PC-3 (cell line): ENCODE results near the gene GLB1L3.

Experiments used
- EZH2 ChIP-seq: fragments of 300-600 bp; sonication (generic); IDR thresholded peaks from one replicate; pipeline ENCODE4 v1.6.1; 2017; ENCODE audit warnings: antibody characterized with exemption, mild to moderate bottlenecking, low read length; ENCODE audit not compliant: unreplicated experiment
- EZH2phosphoT487 ChIP-seq: fragments of 300-600 bp; sonication (generic); IDR thresholded peaks from 2 replicates; pipeline ENCODE4 v1.6.1; 2018; ENCODE audit warnings: mild to moderate bottlenecking, antibody characterized with exemption, low read length, borderline replicate concordance
- TF ChIP-seq, protein P1 (sequence below): fragments of 300-600 bp; sonication (generic); conservative IDR thresholded peaks from 2 replicates; pipeline ENCODE4 v1.5.1; 2017; ENCODE audit warnings: antibody characterized with exemption, low read depth, mild to moderate bottlenecking, low read length

DNA sequence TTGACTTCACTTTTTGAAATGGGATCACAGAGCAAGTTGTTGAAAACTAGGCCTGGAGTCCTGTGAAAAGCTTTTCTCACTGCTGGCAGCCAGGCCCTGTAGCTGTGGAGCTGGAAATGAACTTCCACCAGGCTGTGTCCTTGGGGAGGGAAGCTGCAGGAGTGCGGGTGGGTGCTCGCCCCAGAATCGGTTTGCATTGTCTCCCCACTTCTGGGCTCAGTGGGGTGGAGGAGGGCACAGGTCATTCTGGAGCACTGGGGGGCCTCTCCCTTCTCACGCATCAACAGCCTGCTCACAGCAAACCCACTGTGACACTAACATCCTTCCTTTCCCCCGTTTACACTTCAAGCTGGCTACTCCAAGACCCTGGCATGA, 70.8 kb downstream of the GLB1L3 start:
- TF ChIP-seq, protein P1, sequence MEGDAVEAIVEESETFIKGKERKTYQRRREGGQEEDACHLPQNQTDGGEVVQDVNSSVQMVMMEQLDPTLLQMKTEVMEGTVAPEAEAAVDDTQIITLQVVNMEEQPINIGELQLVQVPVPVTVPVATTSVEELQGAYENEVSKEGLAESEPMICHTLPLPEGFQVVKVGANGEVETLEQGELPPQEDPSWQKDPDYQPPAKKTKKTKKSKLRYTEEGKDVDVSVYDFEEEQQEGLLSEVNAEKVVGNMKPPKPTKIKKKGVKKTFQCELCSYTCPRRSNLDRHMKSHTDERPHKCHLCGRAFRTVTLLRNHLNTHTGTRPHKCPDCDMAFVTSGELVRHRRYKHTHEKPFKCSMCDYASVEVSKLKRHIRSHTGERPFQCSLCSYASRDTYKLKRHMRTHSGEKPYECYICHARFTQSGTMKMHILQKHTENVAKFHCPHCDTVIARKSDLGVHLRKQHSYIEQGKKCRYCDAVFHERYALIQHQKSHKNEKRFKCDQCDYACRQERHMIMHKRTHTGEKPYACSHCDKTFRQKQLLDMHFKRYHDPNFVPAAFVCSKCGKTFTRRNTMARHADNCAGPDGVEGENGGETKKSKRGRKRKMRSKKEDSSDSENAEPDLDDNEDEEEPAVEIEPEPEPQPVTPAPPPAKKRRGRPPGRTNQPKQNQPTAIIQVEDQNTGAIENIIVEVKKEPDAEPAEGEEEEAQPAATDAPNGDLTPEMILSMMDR: no peak
- TF ChIP-seq EZH2phosphoT487: no peak
- no peak for TF ChIP-seq EZH2
